Fibroblast of lung (primary cell): ENCODE measurements around the gene SLC15A2. TPM values are rescaled to one million over a fixed set of nuclear protein-coding genes. Genes with fewer than 3 reads are reported as not detected.

ENCODE experiments used
- DNase-seq, 2 donors: peaks; one replicate each; pipeline versions ENCODE4 v3.0.0 to v3.0.0-alpha.2; 2010; ENCODE audit warnings: low read depth in 2 of 2
- H2AFZ ChIP-seq: 2 replicates; pipeline ENCODE4 v1.5.1; 2012; ENCODE audit warnings: low read length, control low read depth, inconsistent platforms
- H3K27ac ChIP-seq: 2 replicates; pipeline ENCODE4 v1.5.1; 2011; ENCODE audit warnings: low read length, control low read depth; ENCODE audit not compliant: insufficient read depth
- H3K27me3 ChIP-seq: 2 replicates; pipeline ENCODE4 v1.5.1; 2011; ENCODE audit warnings: mild to moderate bottlenecking, low read length; ENCODE audit not compliant: control insufficient read depth, insufficient read depth
- H3K36me3 ChIP-seq: 2 replicates; pipeline ENCODE4 v1.5.1; 2011; ENCODE audit warnings: low read length; ENCODE audit not compliant: control insufficient read depth, insufficient read depth
- H3K4me1 ChIP-seq: 2 replicates; pipeline ENCODE4 v1.5.1; 2011; ENCODE audit warnings: low read length; ENCODE audit not compliant: control insufficient read depth, insufficient read depth; ENCODE audit errors: extremely low read depth
- H3K4me2 ChIP-seq: 2 replicates; pipeline ENCODE4 v1.5.1; 2011; ENCODE audit warnings: low read length, control low read depth; ENCODE audit not compliant: insufficient read depth; ENCODE audit errors: extremely low read depth
- H3K4me3 ChIP-seq, 4 experiments: fragments of 200-600 bp in 1 of 4; sonication (generic) in 1 of 4; replicated peaks in 1 of 4; 2 replicates each; pipeline ENCODE4 v1.5.1; 2011 to 2016; ENCODE audit warnings: low read length in 4 of 4, low read depth in 3 of 4, mild to moderate bottlenecking in 3 of 4, control low read depth in 2 of 4, inconsistent platforms in 1 of 4, mixed read lengths in 1 of 4; ENCODE audit not compliant: insufficient read depth in 1 of 4; ENCODE audit errors: control extremely low read depth in 1 of 4
- H3K79me2 ChIP-seq: 2 replicates; pipeline ENCODE4 v1.5.1; 2012; ENCODE audit warnings: mild to moderate bottlenecking, low read length, inconsistent platforms; ENCODE audit not compliant: control insufficient read depth, insufficient read depth
- H3K9ac ChIP-seq: 2 replicates; pipeline ENCODE4 v1.5.1; 2011; ENCODE audit warnings: mild to moderate bottlenecking, low read length, control low read depth; ENCODE audit not compliant: insufficient read depth
- H3K9me3 ChIP-seq: 2 replicates; pipeline ENCODE4 v1.5.1; 2012; ENCODE audit warnings: low read depth, low read length; ENCODE audit not compliant: control insufficient read depth, insufficient read depth
- H4K20me1 ChIP-seq: 2 replicates; pipeline ENCODE4 v1.5.1; 2011; ENCODE audit warnings: low read length; ENCODE audit not compliant: control insufficient read depth, insufficient read depth; ENCODE audit errors: extremely low read depth
- EZH2 ChIP-seq: IDR thresholded peaks from 2 replicates; pipeline ENCODE4 v1.5.1; 2012; ENCODE audit warnings: low read length, control low read depth, mild to moderate bottlenecking; ENCODE audit errors: missing control alignments
- polyA plus RNA-seq, 2 donors: library from polyadenylated mRNA; depleted of rRNA in 1 of 2; stranded (reverse) in 1 of 2; unstranded in 1 of 2; fragments of >200 nt; gene quantifications; 2 replicates each; pipeline ENCODE4 v1.2.1, GENCODE V29; 2011 to 2012; ENCODE audit warnings: missing spikeins in 1 of 2
- total RNA-seq: library from RNA; depleted of rRNA; stranded (reverse); fragments of >200 nt; gene quantifications from 2 replicates; pipeline ENCODE4 v1.2.1, GENCODE V29; 2014
- TF ChIP-seq, protein P1 (sequence below), 2 donors: IDR thresholded peaks in 1 of 2; conservative IDR thresholded peaks in 1 of 2; 1 replicate in 1 of 2; 2 replicates in 1 of 2; pipeline ENCODE4 v1.5.1; 2011 to 2012; ENCODE audit warnings: low read length in 2 of 2, control low read depth in 1 of 2, inconsistent platforms in 1 of 2, low read depth in 1 of 2, mild to moderate bottlenecking in 1 of 2

Gene SLC15A2
- total and polyA plus RNA-seq, 2 donors (not counting 1 experiment from before 2014, with no cell fraction given) = 0.31 to 0.33 TPM

- Histone ChIP-seq H3K4me1 (no peaks in the 10 kb centered on the region), H3K9ac (no peak overlapping the region), H2AFZ (no peak overlapping the region), H3K9me3 (no peaks in the 10 kb centered on the region), H3K79me2 (no peaks in the 10 kb centered on the region), H4K20me1 (no peaks in the 10 kb centered on the region), H3K27me3 (no peaks in the 10 kb centered on the region), H3K36me3 (no peaks in the 10 kb centered on the region), H3K4me2 (no peak overlapping the region), H3K4me3 (no peak overlapping the region), H3K27ac (no peak overlapping the region)
- no peak for DNase-seq
- TF ChIP-seq, protein P1, sequence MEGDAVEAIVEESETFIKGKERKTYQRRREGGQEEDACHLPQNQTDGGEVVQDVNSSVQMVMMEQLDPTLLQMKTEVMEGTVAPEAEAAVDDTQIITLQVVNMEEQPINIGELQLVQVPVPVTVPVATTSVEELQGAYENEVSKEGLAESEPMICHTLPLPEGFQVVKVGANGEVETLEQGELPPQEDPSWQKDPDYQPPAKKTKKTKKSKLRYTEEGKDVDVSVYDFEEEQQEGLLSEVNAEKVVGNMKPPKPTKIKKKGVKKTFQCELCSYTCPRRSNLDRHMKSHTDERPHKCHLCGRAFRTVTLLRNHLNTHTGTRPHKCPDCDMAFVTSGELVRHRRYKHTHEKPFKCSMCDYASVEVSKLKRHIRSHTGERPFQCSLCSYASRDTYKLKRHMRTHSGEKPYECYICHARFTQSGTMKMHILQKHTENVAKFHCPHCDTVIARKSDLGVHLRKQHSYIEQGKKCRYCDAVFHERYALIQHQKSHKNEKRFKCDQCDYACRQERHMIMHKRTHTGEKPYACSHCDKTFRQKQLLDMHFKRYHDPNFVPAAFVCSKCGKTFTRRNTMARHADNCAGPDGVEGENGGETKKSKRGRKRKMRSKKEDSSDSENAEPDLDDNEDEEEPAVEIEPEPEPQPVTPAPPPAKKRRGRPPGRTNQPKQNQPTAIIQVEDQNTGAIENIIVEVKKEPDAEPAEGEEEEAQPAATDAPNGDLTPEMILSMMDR (conservative IDR thresholded peaks at IDR 0.05 in 1 of 2, IDR thresholded peaks at IDR 0.05 in 1 of 2; ENCODE audit: low read depth in 1 of 2, low read length in 2 of 2) = no peak
- TF ChIP-seq EZH2 = no peak
Measured at GRCh38 chr3:121981473-121981872, 87.3 kb downstream of the SLC15A2 start.

- no peak overlapping the region for H2AFZ ChIP-seq
- H3K27me3 ChIP-seq = no peaks in the 10 kb centered on the region
- H3K79me2 ChIP-seq = no peaks in the 10 kb centered on the region
- no peak overlapping the region for H3K9ac ChIP-seq
- no peaks in the 10 kb centered on the region for H3K9me3 ChIP-seq
- peak in 1 of 2 donors; percentile 74 for DNase-seq
- H3K27ac ChIP-seq = no peak overlapping the region
- no peaks in the 10 kb centered on the region for H4K20me1 ChIP-seq
- H3K4me2 ChIP-seq = no peak overlapping the region
- H3K4me3 ChIP-seq = no peak overlapping the region
- no peak for TF ChIP-seq EZH2
- TF ChIP-seq, protein P1 (conservative IDR thresholded peaks at IDR 0.05 in 1 of 2, IDR thresholded peaks at IDR 0.05 in 1 of 2; ENCODE audit: low read depth in 1 of 2, low read length in 2 of 2) = no peak
- H3K4me1 ChIP-seq = no peaks in the 10 kb centered on the region
- no peaks in the 10 kb centered on the region for H3K36me3 ChIP-seq
Measured at GRCh38 chr3:121985846-121986245, 91.6 kb downstream of the SLC15A2 start.

DNA sequence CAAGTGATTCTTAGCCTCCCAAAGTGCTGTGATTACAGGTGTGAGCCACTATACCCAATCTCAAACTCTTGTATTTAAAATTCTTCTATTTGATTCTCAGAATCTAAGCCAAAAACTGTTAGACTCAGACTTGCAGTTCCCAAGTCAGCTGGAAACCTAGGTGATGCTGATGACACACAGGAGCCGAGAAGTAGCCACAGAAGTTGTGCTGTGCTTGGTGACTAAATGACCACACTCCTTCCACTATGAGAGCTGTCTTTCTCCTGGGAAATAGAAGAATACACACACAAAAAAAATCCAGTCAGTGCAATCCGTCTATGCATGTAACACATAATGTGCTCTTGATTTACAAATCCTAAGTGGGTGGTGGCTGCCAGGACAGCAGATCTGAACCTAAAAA, 93.9 kb downstream of the SLC15A2 start:
- Histone ChIP-seq H3K79me2 (no peaks in the 10 kb centered on the region), H3K27me3 (no peaks in the 10 kb centered on the region), H3K27ac (no peak overlapping the region), H3K4me1 (no peaks in the 10 kb centered on the region), H3K36me3 (no peaks in the 10 kb centered on the region), H3K4me2 (no peak overlapping the region), H4K20me1 (no peaks in the 10 kb centered on the region), H3K9ac (no peak overlapping the region), H3K4me3 (no peak overlapping the region), H2AFZ (no peak overlapping the region), H3K9me3 (no peaks in the 10 kb centered on the region)
- peak in 1 of 2 donors; percentile 50 for DNase-seq
- no peak for TF ChIP-seq EZH2
- TF ChIP-seq, protein P1 (conservative IDR thresholded peaks at IDR 0.05 in 1 of 2, IDR thresholded peaks at IDR 0.05 in 1 of 2; ENCODE audit: low read depth in 1 of 2, low read length in 2 of 2) = no peak
